ENCODE data around the gene NME1.

GRCh38 chr17:51150932-51151331 lies 2.4 kb upstream of the NME1 start:
- no peak for TF ChIP-seq CTCF (IDR thresholded peaks at IDR 0.05)
- no peak for TF ChIP-seq SIN3A (IDR thresholded peaks at IDR 0.05; ENCODE audit: borderline replicate concordance, insufficient read depth, low read depth, low read length)

Data from Panc1 (cell line).